Stimulated activated CD8-positive, alpha-beta memory T cell treated with anti-CD3 and anti-CD28 coated beads, Interleukin-12 subunit alpha, Interleukin-12 subunit beta, amount 100 ng/mL, for 1 hour (primary cell): ENCODE measurements around the gene CNIH3.
"Not testable (repeated sequence)": the region's sequence is repeated elsewhere in the genome, so short reads cannot be mapped to it uniquely, and the experiment has no call there.

Source experiments
- DNase-seq: peaks from one replicate; pipeline ENCODE4 v3.0.0-alpha.2; 2020; ENCODE audit warnings: low read depth

The CNIH3 gene

DNA sequence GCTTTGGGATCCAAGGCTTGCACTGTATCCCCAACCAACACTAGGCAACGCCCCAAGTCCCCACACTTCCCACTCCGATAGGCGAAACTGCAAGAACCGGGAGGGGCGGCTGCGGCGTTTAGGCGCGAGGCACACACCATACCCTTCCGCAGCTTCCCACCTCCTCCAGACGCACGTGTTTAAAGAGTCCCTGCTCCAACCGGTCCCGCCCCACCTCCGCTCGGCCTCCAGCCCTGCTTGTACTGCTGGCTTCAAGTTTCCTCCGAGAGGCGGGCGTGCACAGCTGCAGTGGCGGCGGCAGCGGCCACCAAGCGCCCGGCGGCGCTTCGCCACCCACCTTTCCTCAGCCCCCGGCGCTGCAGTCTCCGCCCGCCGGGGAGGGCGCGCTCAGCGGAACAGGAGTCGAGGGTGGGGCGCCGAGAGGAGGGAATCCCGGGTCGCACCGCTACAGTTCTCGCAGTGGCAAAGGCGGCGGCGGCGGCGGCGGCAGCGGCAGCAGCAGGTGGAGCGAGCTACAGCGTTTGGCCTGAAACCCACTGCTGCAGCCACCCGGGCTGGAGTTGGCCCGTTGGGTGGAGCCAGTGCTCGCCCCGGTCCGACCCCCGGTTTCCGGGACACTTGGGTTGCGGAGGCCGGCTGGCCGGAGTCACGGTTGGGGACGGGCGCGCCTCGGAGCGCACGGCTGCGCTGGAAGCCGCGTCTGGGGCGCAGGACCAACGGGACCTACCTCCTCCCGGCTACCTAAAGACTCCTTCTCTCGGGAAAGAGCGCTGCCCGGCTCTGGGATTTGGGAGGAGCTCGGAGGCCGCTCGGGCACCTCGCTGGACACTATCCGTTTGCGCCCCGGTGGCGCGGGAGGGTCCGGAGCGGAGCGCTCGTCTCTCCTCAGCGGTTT, at the start of gene CNIH3:
TSS of gene CNIH3 (plus strand) at position 457 of the 895 bp plus-strand sequence. CDS start 858 bp downstream, outside the sequence.
- no peak for DNase-seq

DNA sequence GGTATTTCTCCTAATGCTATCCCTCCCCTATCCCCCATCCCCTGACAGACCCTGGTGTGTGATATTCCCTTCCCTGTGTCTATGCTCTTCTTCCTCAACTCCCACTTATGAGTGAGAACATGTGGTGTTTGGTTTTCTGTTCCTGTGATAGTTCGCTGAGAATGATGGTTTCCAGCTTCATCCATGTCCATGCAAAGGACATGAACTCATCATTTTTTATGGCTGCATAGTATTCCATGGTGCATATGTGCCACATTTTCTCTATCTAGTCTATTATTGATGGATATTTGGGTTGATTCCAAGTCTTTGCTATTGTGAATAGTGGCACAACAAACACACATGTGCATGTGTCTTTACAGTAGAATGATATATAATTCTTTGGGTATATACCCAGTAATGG, 49.6 kb upstream of the CNIH3 start:
- not testable (repeated sequence) for DNase-seq

DNA sequence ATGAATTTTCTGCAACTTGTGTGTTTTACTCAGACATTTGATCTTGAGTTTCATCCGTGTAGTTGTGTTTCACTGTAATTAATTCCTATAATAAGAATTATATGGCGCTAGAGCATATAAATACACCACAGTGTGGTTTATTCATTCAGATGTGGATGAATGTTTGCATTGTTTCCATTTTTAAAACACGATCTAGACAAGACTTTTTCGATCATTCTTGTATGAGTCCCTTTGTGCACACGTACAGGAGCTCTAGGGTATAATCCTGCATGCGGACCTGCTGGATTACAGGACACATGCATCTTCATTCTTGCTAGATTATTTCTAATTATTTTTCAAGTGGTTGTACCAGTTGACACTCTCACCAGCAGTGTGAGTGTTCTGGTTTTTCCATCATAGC, 46.8 kb upstream of the CNIH3 start:
- DNase-seq = no peak

DNA sequence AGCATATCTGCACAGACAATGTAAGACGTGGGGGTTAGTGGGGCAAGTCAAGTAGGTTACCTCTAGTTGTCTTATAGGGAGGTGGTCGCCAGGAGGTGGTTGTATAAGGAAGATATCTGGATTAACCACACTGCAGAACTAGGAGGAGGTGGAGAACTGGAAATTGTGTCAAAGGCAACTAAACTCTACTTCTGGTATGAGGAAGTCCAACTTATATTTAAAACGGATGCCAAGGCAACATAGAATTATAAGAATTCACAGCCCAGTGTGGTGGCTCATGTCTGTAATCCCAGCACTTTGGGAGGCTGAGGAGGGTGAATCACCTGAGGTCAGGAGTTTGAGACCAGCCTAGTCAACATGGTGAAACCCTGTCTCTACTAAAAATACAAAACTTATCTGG, 44.1 kb upstream of the CNIH3 start:
- not testable (repeated sequence) for DNase-seq

DNA sequence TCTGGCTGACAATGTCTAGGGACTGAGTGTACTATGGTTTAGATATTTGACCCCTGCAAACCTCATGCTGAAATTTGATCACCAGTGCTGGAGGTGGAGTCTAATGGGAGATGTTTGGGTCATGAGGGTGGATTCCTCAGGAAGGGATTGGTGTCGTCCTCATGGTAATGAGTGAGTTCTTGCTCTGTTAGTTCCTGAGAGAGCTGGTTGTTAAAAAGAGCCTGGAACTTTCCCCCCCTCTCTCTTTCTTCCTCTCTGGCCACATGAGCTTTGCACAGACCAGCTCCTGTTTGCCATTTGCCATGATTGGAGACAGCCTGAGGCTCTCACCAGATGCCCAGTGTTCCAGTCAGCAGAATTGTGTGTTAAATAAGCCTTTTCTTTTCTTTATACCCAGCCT, 36.6 kb upstream of the CNIH3 start:
- DNase-seq = no peak

DNA sequence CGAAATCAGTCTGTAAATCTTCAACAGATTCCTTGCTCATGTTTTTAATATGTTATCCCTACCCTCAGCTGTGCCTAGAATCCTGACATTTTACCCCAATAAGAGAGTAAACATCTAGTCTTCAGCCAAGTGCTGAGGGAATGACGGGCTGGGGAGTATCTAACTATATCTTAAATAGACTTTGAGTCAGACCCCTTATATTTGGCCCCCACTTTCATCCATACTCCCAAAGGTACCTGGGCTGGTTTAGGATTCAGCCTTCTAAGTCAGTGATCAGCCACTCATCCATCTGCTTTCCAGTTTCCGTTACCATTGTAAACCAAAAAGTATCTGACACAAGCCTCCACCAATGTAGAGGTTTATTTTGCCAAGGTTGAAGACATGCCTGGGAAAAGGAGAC, 36.1 kb upstream of the CNIH3 start:
- DNase-seq = no peak

DNA sequence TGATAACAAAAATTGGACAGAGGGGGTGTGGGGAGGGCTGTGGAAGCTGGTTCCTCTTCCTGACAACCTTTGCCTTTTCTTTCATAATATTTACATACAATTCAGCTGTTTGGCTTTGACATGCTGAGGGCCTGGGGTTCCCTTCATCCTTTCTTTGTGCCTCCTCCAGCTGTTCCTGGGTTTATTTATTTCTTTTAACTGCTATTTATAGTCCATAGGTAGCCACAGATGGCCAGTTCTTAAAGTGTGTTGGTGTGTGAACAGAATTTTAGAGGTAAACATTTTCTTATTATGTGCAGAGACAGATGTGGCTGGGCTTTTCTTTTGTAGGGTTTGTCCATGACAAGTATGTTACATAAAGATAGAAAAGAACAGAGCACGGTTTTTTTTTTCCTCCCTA, 34.1 kb upstream of the CNIH3 start:
- no peak for DNase-seq

DNA sequence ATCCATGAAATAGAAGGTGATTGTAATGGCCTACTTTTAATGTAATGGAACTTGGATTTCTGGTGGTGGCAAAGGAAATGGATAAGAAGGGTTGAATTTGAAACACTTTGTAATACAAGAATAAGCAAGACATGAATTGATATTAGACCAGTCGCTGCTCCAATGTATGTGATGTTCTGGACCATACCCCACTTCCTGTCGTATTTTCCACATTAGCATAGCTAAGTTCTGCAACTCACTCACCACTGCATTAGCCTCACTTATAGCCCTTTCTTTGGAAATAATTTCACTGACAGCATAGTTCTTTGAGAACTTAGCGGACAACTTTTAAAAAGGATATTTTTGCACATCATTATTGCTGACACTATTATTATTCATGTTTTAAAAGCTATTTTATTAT, 32.3 kb upstream of the CNIH3 start:
- DNase-seq = no peak

DNA sequence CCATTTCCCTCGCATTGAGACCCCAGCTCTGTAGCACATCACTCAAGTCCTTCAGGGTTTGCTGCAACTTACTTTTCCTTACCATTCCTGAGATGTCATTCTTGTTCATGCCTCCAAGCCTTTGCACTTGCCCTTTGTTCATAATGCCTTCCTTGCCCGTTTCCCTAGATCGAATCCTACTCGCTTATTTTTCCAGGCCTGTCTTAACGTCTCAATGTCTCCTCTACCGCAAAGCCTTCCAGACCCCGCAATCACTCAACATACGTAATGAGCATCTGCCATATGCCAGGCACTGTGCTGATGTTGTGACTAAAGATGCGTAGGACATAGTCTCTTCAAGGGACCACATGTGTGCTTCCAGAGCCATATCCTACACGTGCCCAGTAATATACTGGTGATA, 31.1 kb upstream of the CNIH3 start:
- no peak for DNase-seq

DNA sequence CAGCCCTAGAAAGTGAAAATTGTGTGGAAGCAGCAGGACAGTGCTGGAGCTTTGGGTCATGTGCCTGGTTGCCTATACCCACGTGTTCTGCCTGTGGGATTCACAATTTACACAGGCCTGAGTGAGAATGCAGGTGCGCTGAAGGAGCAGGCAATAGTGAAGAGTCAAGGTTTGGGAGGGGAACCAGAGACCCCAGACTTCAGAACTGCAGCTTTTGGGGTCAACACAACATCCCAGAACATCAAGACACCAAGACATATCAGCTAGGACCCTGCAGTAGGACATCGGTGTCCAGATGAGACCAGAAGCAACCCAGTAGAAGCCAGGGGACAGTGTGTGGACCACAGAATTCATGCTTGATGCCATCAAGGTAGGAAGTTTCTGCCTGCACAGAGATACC, 29.1 kb upstream of the CNIH3 start:
- DNase-seq = no peak

DNA sequence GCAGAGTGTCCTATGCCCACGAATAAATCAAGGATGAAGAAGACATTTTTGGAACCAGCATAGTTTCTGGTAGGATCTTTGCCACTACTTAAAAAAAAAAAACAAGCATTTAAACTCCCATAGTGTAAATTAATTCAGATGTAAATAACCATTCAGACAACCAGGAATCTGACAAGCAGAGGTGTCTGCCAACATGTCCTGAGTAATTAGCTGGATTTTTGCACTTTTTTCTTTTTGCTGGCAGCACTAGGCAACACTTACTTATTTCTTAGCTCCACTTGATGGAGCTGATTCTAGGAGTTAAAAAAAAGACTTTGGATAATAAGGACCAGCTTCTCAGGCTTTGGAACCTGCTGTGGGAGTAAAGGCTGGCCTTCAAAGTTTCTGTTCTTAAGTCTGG, 27.6 kb upstream of the CNIH3 start:
- no peak for DNase-seq

DNA sequence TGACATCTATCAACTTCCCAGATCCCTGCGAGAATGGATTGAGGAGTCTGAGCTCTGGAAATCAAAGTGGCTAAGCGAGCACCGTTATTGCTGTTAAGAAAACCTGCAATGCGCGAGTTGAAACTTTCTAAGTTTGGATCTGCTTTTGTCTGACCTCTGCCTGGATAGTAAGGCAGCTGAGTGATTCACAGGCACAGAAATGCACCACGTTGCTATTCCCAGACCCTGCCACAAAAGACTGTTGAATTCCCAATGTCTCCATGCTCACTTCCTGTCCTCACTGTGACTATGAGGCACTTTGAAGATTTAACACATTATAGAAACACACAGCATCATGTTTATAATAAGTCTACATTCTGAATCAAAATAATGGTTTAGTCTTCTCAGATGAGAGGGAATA, 27.1 kb upstream of the CNIH3 start:
- DNase-seq = no peak

DNA sequence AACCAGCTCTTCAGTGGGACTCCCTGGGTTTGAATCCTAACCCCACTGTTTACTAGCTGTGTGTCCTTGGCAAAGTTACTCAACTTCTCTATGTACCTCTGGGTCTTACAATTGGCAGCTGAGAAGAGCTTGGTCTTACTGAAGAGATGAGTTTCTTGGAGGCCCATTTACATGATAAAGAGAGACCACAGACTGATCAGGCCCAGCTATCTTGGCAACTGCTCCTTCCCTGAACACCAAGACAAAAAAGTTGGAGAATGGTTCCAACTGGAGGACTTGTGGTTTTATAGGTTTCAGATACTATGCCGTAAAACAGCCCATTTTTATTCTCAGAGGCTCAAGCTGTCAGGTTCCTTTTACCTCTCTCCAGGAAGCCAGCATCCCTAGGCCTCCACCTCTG, 24.8 kb upstream of the CNIH3 start:
- no peak for DNase-seq

DNA sequence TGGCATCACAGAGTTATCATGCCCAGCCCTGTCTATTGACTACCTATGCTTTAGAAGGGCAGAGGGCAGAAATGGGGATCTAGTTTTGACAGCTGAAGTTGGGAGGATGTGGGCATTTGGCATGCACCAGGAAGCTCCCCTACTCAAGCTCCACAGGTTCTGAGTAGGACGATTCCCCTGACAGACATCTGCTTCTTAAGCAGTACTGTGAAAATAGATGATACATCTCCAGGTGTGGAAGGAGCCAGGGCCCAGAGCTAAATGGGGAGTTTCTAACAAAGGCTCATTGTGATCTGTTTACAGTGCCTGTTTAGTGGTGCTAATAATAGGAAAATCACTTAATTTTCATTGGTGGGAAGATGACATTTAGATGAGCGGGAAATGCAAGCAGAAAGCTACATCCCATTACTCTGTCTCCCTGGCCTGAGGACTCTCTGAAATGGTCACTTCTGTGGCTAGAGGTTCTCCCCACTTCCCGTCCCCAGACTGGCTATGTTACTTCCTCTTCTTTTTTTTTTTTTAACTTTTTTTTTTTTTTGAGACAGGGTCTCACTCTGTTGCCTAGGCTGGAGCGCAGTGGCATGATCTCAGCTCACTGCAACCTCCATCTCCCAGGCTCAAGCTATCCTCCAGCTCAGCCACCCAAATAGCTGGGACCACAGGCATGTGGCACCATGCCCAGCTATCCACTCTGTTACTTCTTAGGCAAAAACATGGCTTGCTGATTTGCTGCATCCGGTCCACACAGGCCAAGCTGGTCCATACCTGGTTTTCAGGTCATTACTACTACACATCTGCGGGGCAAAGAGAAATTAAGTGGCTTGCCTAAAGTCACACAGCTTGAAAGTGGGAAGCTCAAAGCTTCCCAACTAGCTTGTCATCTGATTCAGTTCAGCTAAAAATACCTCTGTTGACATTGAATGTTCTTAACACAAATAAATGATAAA, 23.2 kb upstream of the CNIH3 start:
- DNase-seq = no peak

DNA sequence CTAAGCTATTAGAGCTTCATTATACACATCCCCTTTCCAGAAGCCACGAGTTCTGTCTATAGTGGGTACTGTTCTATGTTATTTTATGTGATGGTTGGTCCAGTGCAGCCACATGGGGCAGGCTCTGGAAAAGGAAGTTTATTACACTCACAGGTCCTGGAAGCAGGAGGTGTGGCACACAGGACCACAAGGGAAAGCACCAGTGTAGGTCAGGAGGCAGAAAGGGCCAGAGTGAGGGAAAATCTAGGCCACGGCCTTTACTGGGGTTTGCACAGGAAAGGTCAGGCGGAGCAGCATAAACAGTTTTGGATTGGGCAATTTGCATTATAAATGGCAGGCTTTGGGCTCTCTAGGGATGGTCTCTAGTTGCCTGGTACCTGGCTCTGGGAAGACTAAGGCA, 21.8 kb upstream of the CNIH3 start:
- no peak for DNase-seq

DNA sequence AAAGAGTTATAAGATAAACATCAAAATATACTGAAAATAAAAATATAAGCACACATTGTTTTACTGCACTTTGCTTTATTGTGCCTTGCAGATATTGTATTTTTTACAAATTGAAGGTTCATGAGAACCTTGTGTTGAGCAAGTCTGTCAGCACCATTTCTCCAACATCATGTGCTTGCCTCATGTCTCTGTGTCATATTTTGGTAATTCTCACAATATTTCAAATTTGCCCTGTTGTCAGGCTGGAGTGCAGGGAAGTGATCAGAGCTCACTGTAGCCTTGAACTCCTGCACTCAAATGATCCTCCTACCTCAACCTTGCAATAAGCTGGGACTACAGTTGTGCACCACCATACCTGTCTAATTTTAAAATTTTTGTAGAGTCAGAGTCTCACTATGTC, 21.3 kb upstream of the CNIH3 start:
- DNase-seq = no peak

DNA sequence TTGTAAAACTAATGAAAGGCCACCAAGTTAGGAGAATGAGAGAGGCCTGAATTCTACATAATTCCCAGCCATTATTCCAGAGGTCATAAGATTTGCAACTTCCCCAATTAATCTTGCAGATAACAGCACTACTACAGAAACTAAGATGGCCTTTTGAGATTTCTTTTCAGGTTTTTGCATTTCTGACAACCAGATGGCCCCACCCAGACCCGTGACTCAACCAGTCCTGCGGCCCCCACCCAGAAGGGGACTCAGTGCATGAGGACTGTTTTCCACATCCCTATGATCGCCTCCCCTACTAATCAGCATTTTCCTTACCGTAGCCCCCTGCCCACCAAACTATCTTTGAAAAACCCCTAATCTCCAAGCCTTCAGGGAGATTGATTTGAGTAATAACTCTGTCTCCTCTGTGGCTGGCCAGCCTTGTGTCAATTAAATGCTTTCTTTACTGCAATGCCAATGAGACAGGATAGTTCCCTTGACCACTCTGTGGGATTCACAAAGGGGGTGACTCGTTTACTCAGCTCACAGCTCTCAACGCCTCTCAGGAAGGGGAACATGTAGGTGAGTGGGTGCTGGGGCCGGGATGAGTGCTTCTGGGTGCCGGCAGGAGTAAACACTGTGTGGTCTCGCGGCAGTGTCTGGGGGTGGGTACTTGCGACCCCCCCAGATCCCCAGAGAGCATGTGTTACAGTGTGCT, 10.5 kb upstream of the CNIH3 start:
- no peak for DNase-seq

DNA sequence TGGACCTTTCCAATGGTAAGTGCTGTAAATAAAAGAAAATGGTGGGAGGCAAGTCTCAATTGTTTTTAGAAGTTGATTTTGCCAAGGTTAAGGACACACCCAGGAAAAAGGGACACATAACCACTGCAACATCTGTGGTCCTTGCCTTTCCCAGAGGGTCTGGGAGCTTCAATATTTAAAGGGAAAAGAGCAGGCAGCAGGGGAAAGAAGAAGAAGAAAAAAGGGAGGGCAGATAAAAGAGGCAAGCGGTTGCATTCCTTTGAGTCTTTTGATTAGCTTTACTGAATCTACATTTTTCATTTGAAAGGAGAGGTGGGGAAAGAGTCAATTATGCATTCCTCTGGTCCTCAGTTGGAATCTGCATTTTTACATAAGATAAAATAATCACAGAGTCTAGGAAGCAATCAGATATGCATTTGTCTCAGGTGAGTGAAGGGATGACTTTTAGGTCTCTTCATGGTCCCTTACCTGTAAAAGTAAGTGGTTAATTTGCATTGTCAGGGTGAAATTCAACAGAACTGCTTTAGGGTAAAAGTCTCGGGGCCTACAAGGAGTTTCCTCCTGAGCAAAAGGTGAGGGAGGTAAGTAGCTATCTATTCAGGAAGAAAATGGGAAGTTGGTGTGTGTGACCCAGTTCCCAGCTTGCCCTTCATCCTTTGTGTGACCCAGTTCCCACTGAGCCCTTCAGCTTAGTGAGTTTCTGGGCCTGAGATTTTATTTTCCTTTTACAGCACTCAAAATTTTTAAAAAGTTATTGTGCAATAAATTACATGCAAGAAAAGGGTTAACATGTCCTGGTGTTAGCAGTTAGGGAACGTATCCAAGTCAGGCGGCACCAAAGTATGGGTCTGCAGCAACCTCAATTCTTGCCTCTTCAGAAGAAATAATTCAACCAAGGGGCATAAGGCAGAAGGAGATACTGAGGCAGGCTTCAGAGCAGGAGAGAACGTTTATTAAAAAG, 8.6 kb upstream of the CNIH3 start:
- DNase-seq = no peak

DNA sequence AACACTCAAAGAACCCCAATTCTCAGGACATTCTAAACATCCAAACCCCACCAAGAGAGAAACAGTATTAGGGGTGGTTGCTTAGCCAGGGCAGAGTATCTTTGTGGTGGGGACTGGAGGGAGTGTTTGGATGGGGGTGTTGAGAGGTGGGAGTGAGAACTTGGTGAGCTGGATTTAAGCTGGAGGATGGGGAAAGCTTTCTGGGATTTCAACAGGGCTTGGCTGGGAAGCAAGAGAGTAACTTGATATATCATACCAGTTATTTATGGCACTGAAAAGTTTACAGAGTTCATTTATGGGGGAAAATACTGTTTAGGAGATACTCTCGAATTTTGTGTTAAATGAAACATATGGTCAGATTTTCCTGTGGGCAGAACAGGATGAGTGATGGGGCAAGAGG, 6.8 kb upstream of the CNIH3 start:
- DNase-seq = no peak

DNA sequence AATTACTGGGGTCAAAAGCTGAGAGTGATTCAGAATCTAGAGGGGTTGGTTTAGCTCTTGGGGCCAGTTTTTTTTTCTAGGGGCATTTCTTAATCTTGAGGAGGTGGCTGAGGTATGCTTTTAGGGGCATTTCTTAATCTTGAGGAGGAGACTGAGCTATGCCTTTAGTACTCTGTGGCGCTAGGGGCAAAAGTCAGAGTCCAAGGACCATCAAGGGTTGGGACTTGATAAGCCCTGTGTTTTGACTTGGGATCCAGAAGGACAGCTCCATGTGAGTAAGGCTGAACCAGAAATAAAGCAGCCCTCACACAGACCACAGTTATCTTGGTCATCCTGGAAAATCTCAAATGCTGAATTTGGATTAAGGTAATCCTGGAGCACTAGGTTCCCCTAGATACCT, 3.9 kb upstream of the CNIH3 start:
- no peak for DNase-seq

DNA sequence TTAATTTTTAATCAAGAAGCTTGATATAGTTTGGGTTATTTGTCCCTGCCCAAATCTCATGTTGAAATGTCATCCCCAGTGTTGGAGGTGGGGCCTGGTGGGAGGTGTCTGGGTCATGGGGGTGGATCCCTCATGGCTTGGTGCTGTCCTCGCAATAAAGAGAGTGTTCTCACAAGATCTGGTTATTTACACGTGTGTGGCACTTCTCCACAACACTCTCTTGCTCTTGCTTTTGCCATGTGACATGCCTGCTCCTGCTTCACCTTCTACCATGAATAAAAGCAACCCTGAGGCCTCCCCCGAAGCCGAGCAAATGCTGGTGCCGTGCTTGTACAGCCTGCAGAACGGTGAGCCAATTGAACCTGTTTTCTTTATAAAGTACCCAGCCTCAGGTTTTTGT, 2.6 kb upstream of the CNIH3 start:
- no peak for DNase-seq
